Activated T-cell treated with anti-CD3 and anti-CD28 coated beads, Interleukin-2, amount 50 U/mL, for 48 hours (primary cell): ENCODE results near the gene HAO2.
"Not testable (repeated sequence)": the region's sequence is repeated elsewhere in the genome, so short reads cannot be mapped to it uniquely, and the experiment has no call there.

ENCODE experiments used
- DNase-seq, 2 experiments: peaks; one replicate each; pipeline ENCODE4 v3.0.0-alpha.2; 2020

HAO2 gene

GRCh38 chr1:119368554-119368953 is at the start of gene HAO2:
HAO2 (plus strand) TSS chr1:119368785; CDS start chr1:119381086, 12,301 bp downstream.
- no peak for DNase-seq

GRCh38 chr1:119320100-119320499 is 48.5 kb upstream of the HAO2 start:
- no peak for DNase-seq

- DNase-seq, result no peak
Measured at GRCh38 chr1:119321666-119322419, 46.7 kb upstream of the HAO2 start.

- no peak for DNase-seq
Measured at GRCh38 chr1:119323216-119323982, 45.2 kb upstream of the HAO2 start.

DNA sequence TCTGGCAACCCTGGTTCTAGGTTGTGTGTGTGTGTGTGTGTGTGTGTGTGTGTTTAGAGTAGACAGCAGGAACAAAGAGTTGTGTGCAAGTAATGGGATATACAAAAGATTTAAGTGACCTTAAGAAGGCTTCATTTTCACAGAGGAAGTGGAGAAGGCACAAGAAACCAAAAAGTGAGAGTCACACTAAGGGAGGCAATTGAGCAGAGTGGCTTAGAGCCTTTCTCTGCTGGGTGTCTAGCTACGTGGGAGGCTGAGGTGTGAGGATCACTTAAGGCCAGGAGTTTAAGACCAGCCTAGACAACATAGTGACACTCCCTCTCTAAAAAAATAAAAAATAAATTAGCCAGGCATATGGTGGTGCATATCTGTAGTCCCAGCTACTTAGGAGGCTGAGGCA is 44.4 kb upstream of the HAO2 start:
- DNase-seq, result no peak

DNA sequence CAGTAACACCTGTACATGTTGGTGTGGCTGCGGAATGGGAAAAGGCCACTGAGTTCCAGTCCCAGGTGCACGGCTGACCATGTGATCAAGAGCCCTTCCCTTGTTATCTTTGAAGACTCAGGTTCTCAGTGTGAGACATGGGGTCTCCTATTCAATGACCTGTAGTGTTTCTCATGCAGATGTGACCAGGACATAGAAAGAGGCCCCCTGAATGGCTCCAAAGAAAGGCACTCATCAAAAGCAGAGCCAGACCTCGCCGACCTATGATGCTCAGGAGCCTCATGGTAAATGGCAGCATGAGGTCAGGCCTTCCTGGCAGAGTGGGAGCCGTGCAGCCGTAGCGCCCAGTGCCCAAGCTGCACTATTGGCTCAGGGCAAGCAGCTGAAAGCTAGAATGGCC is 42.3 kb upstream of the HAO2 start:
- DNase-seq, result no peak

GRCh38 chr1:119327094-119327449 is 41.5 kb upstream of the HAO2 start:
- peak in 1 of 2 experiments; percentile 19 for DNase-seq

GRCh38 chr1:119327450-119328155 is 41.0 kb upstream of the HAO2 start:
- peak; percentile 49 to 55 for DNase-seq

DNA sequence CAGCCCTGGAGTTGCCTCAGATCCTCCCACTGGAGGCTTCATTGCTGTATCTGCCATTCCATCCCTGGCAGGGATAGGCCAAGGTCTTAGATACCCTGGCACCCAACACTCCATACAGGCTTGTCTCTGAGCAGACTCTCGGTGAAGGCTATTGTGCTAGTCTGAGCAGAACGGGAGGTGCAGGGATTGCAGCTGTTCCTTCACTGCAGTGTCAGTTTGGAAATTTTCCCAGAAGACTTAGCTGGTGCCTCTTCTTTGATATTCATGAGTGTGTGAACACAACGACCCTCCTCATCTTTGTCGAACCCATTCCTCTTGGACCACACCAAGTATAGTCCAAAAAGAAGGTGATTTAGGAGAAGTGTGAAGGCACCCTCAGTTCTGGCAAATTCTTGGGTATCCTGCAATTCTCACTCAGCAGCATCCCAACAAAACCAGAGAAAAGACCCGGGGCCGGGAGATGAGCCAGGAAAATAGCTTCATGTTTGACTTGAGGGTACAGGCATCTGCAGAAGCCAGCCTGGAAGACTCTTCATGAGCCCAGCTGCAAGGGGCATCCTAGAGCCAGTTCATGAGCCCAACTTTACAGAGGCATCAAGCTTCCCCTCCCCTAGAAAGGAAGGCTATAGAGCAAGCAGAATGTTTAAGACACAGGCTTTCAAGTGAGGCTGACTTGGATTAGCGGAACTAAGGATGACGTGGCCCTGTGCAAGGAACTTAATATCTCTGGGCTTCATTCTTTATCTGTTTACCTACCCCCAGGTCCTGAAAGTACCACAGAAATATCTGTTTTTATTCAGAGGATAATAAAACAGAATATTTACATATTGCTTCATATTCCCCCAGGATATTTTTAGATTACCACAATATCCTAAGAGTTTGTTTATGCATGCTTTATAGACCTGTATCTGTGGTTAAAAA is 38.8 kb upstream of the HAO2 start:
- DNase-seq, result no peak

GRCh38 chr1:119330466-119331189 is 38.0 kb upstream of the HAO2 start:
- DNase-seq, result no peak

- DNase-seq, result no peak
Measured at GRCh38 chr1:119331190-119331515, 37.4 kb upstream of the HAO2 start.

- no peak for DNase-seq
Measured at GRCh38 chr1:119331915-119332314, 36.7 kb upstream of the HAO2 start.

DNA sequence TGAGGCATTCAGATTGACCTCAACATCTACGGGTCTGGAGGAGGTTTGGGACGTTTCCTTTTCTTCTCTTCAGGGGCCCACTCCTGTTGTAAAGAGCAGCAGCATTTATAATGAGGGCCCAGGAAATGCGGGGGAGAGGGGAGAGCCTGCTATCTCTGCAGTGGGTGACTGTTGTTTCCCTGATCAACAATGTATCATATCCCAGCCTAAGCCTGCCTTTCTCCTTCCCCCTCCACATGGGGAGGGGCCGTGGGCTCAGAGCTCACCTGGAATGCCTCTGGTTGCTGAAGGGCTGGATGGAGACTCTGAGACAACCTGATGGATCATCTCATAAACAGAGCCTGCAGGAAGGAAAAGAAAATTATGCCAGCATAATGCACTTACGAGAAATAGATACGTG is 36.0 kb upstream of the HAO2 start:
- no peak for DNase-seq

DNA sequence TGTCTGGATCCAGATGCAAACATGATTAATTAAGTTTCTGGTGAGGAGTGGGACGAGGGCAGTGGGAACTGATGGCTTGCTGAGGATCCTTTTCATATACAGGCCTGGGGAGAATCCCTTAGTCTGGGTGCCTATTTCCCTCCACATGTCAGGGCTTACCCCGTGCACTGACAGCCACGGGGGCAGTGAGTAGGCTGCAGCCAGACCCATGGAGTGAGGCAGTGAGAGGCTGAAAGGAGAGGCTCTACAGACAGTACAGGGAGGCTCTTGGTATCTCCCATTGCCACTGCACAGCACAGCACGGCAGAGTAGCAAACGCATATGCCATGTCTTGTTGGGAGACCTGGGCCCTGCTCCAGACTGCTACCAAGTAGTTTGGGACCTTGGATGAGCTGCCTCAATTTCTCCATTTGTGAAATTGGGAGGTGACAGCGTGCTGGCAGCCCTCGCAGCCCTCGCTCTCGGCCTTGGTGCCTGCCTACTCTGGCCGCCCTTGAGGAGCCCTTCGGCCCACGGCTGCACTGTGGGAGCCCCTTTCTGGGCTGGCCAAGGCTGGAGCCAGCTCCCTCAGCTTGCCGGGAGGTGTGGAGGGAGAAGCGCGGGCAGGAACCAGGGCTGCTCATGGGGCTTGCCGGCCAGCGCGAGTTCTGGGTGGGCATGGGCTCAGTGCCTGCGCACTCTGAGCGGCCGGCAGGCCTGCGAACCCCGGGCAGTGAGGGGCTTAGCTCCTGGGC is 35.3 kb upstream of the HAO2 start:
- no peak for DNase-seq

DNA sequence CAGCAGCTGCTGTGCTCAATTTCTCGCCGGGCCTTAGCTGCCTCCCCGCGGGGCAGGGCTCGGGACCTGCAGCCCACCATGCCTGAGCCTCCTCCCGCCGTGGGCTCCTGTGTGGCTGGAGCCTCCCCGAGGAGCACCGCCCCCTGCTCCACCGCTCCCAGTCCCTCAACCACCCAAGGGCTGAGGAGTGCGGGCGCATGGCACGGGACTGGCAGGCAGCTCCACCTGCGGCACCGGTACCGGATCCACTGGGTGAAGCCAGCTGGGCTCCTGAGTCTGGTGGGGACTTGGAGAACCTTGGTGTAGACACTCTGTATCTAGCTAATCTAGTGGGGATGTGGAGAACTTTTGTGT is 34.7 kb upstream of the HAO2 start:
- DNase-seq, result not testable (repeated sequence)

DNA sequence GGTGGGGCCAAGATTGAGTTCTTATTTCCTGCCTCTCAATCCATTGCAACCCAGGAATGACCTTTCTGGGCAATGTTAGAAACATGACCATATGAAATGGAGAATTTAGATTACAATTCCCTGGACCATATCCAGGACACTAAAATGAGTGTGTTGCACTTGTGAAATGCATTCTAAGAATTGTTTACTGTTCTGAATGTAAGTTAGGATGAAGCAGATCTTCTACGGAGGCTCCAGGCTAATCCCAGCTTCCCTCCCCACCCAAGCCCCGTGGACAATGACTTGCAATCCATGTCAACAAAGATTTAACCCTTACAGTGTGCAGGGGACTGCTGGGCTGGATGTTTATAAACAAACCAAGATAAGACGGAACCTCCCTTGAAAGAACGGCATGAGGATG is 31.7 kb upstream of the HAO2 start:
- no peak for DNase-seq

- no peak for DNase-seq
Measured at GRCh38 chr1:119338004-119338403, 30.6 kb upstream of the HAO2 start.

GRCh38 chr1:119338757-119339156 is 29.8 kb upstream of the HAO2 start:
- DNase-seq, result no peak

DNA sequence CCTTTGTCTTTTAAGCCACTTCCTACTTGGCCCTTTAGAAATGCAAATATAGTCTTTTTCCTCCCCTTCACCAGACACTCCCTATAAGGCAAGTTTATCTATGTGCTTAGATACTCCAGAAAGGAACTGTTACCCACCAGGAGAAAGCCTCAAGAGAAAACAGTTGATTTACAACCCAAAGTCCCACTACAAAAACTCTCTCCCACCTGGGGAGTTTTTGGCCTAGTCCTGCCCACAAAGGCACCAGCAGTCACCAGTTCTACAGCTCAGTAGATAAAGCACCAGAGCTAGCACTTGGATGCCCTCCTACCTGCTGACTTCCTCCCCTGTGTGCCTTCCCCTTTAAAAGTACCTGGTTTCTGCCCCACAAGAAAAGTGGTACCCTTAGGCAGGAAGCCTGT is 27.7 kb upstream of the HAO2 start:
- DNase-seq, result no peak

- no peak for DNase-seq
Measured at GRCh38 chr1:119341372-119341947, 27.1 kb upstream of the HAO2 start.

- DNase-seq, result no peak
Measured at GRCh38 chr1:119345398-119345797, 23.2 kb upstream of the HAO2 start.
